ENCODE results near the gene CXCR5. TPM values are rescaled to one million over a fixed set of nuclear protein-coding genes. Genes with fewer than 3 reads are reported as not detected.

The CXCR5 gene
- total RNA-seq, 2 donors from 2014 or later: 0.07 TPM; not detected in 1

GRCh38 chr11:118910309-118911112 lies 26.8 kb downstream of the CXCR5 start:
- 6 to 8% methylated on average over 13 to 65 of the region's 67 CpGs for WGBS, 2 experiments (ENCODE audit: insufficient coverage in 1 of 2, insufficient read length in 1 of 2)
- peak overlapping the region; percentile 87 for H3K9ac ChIP-seq (ENCODE audit: extremely low read depth, low read length, poor library complexity, severe bottlenecking)

GRCh38 chr11:118911113-118911879 lies 27.6 kb downstream of the CXCR5 start:
- Histone ChIP-seq H3K9me3 (ENCODE audit: control insufficient read depth, low read length) (no peaks in the 10 kb centered on the region), H3K4me3 (ENCODE audit: low read length) (peak overlapping the region; percentile 76), H3K27me3 (ENCODE audit: control insufficient read depth, insufficient read depth, low read length, poor library complexity, severe bottlenecking) (no peaks in the 10 kb centered on the region), H3K4me1 (ENCODE audit: control insufficient read depth, insufficient read depth, low read length) (peaks cover 48% of the 10 kb centered on the region), H3K27ac (ENCODE audit: low read depth, low read length) (peak overlapping the region; percentile 91), H3K36me3 (ENCODE audit: control insufficient read depth, insufficient read depth, low read length) (peaks cover 34% of the 10 kb centered on the region), H3K9ac (ENCODE audit: extremely low read depth, low read length, poor library complexity, severe bottlenecking) (peak overlapping the region; percentile 87)
- H3K9me3 Mint-ChIP-seq: no peaks in the 10 kb centered on the region
- TF ChIP-seq, protein P1, sequence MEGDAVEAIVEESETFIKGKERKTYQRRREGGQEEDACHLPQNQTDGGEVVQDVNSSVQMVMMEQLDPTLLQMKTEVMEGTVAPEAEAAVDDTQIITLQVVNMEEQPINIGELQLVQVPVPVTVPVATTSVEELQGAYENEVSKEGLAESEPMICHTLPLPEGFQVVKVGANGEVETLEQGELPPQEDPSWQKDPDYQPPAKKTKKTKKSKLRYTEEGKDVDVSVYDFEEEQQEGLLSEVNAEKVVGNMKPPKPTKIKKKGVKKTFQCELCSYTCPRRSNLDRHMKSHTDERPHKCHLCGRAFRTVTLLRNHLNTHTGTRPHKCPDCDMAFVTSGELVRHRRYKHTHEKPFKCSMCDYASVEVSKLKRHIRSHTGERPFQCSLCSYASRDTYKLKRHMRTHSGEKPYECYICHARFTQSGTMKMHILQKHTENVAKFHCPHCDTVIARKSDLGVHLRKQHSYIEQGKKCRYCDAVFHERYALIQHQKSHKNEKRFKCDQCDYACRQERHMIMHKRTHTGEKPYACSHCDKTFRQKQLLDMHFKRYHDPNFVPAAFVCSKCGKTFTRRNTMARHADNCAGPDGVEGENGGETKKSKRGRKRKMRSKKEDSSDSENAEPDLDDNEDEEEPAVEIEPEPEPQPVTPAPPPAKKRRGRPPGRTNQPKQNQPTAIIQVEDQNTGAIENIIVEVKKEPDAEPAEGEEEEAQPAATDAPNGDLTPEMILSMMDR (conservative IDR thresholded peaks at IDR 0.05): no peak
- H3K27ac Mint-ChIP-seq: peak overlapping the region; percentile 100
- H3K4me1 Mint-ChIP-seq: peaks cover 65% of the 10 kb centered on the region
- H3K36me3 Mint-ChIP-seq (ENCODE audit: low read depth): peaks cover 17% of the 10 kb centered on the region
- WGBS, 2 experiments (ENCODE audit: insufficient coverage in 1 of 2, insufficient read length in 1 of 2): 20 to 36% methylated on average over 12 to 21 of the region's 21 CpGs
- peak overlapping the region; percentile 57 for H3K4me3 Mint-ChIP-seq
- H3K27me3 Mint-ChIP-seq (ENCODE audit: insufficient read depth): no peaks in the 10 kb centered on the region
- peak; percentile 87 for DNase-seq

More at GRCh38 chr11:118910309-118911112, 26.8 kb downstream of the CXCR5 start:
- H3K27me3 Mint-ChIP-seq (ENCODE audit: insufficient read depth): no peaks in the 10 kb centered on the region
- peak; percentile 98 for DNase-seq
- H3K4me1 Mint-ChIP-seq: peaks cover 57% of the 10 kb centered on the region
- Histone ChIP-seq H3K27ac (ENCODE audit: low read depth, low read length) (peak overlapping the region; percentile 92), H3K9me3 (ENCODE audit: control insufficient read depth, low read length) (no peaks in the 10 kb centered on the region), H3K27me3 (ENCODE audit: control insufficient read depth, insufficient read depth, low read length, poor library complexity, severe bottlenecking) (no peaks in the 10 kb centered on the region), H3K4me3 (ENCODE audit: low read length) (peak overlapping the region; percentile 78), H3K4me1 (ENCODE audit: control insufficient read depth, insufficient read depth, low read length) (peaks cover 45% of the 10 kb centered on the region), H3K36me3 (ENCODE audit: control insufficient read depth, insufficient read depth, low read length) (peaks cover 41% of the 10 kb centered on the region)
- TF ChIP-seq, protein P1 (conservative IDR thresholded peaks at IDR 0.05): no peak
- peak overlapping the region; percentile 57 for H3K4me3 Mint-ChIP-seq
- H3K27ac Mint-ChIP-seq: peak overlapping the region; percentile 96
- H3K36me3 Mint-ChIP-seq (ENCODE audit: low read depth): peaks cover 23% of the 10 kb centered on the region
- H3K9me3 Mint-ChIP-seq: no peaks in the 10 kb centered on the region

GRCh38 chr11:118911880-118912741 lies 28.4 kb downstream of the CXCR5 start:
- WGBS, 2 experiments (ENCODE audit: insufficient coverage in 1 of 2, insufficient read length in 1 of 2): 12 to 19% methylated on average over 18 to 23 of the region's 23 CpGs
- Histone ChIP-seq H3K27me3 (ENCODE audit: control insufficient read depth, insufficient read depth, low read length, poor library complexity, severe bottlenecking) (no peaks in the 10 kb centered on the region), H3K4me1 (ENCODE audit: control insufficient read depth, insufficient read depth, low read length) (peaks cover 52% of the 10 kb centered on the region), H3K9me3 (ENCODE audit: control insufficient read depth, low read length) (no peaks in the 10 kb centered on the region), H3K9ac (ENCODE audit: extremely low read depth, low read length, poor library complexity, severe bottlenecking) (peak overlapping the region; percentile 87), H3K27ac (ENCODE audit: low read depth, low read length) (peak overlapping the region; percentile 91), H3K36me3 (ENCODE audit: control insufficient read depth, insufficient read depth, low read length) (peaks cover 27% of the 10 kb centered on the region), H3K4me3 (ENCODE audit: low read length) (peak overlapping the region; percentile 76)
- TF ChIP-seq, protein P1 (conservative IDR thresholded peaks at IDR 0.05): no peak
- Mint-ChIP-seq H3K4me1 (peaks cover 72% of the 10 kb centered on the region), H3K4me3 (peak overlapping the region; percentile 57), H3K27ac (peak overlapping the region; percentile 100), H3K36me3 (ENCODE audit: low read depth) (peaks cover 10% of the 10 kb centered on the region), H3K27me3 (ENCODE audit: insufficient read depth) (no peaks in the 10 kb centered on the region), H3K9me3 (no peaks in the 10 kb centered on the region)
- DNase-seq: peak; percentile 98
